ENCODE data around the gene DHRSX.
"Not testable (repeated sequence)": the region's sequence is repeated elsewhere in the genome, so short reads cannot be mapped to it uniquely, and the experiment has no call there.

The DHRSX gene

GRCh38 chrX:2425286-2426071, 75.3 kb downstream of the DHRSX start:
- TF ChIP-seq CTCF (IDR thresholded peaks at IDR 0.05; ENCODE audit: low read depth, low read length, missing control alignments): no peak
- peak; percentile 15 for DNase-seq (ENCODE audit: low read depth)
- in situ Hi-C loops (cut with HindIII; ENCODE audit: low sequenced_read_pairs): no loop called here
- H3K4me3 ChIP-seq (ENCODE audit: low read depth, low read length): no peak overlapping the region

- in situ Hi-C loops (cut with HindIII; ENCODE audit: low sequenced_read_pairs): no loop called here
- TF ChIP-seq CTCF (IDR thresholded peaks at IDR 0.05; ENCODE audit: low read depth, low read length, missing control alignments): no peak
Observed at GRCh38 chrX:2424317-2424716, 76.5 kb downstream of the DHRSX start.

GRCh38 chrX:2423899-2424298, 76.9 kb downstream of the DHRSX start:
- no peak for DNase-seq (ENCODE audit: low read depth)
- TF ChIP-seq CTCF (IDR thresholded peaks at IDR 0.05; ENCODE audit: low read depth, low read length, missing control alignments): no peak
- H3K4me3 ChIP-seq (ENCODE audit: low read depth, low read length): no peak overlapping the region
- in situ Hi-C loops (cut with HindIII; ENCODE audit: low sequenced_read_pairs): no loop called here

More at GRCh38 chrX:2424317-2424716, 76.5 kb downstream of the DHRSX start:
- DNase-seq (ENCODE audit: low read depth): no peak
- H3K4me3 ChIP-seq (ENCODE audit: low read depth, low read length): no peak overlapping the region

- DNase-seq (ENCODE audit: low read depth): no peak
- no peak for TF ChIP-seq CTCF (IDR thresholded peaks at IDR 0.05; ENCODE audit: low read depth, low read length, missing control alignments)
- no peak overlapping the region for H3K4me3 ChIP-seq (ENCODE audit: low read depth, low read length)
- in situ Hi-C loops (cut with HindIII; ENCODE audit: low sequenced_read_pairs): no loop called here
Observed at GRCh38 chrX:2423282-2423681, 77.5 kb downstream of the DHRSX start.

- DNase-seq (ENCODE audit: low read depth); H3K4me3 ChIP-seq (ENCODE audit: low read depth, low read length); in situ Hi-C loops (cut with HindIII; ENCODE audit: low sequenced_read_pairs): not testable (repeated sequence)
Observed at GRCh38 chrX:2419418-2419817, 81.4 kb downstream of the DHRSX start.

- DNase-seq (ENCODE audit: low read depth): no peak
- in situ Hi-C loops (cut with HindIII; ENCODE audit: low sequenced_read_pairs): no loop called here
- TF ChIP-seq CTCF (IDR thresholded peaks at IDR 0.05; ENCODE audit: low read depth, low read length, missing control alignments): no peak
- no peak overlapping the region for H3K4me3 ChIP-seq (ENCODE audit: low read depth, low read length)
Observed at GRCh38 chrX:2418000-2418399, 82.8 kb downstream of the DHRSX start.

GRCh38 chrX:2416851-2417604, 83.7 kb downstream of the DHRSX start:
- no peak for DNase-seq (ENCODE audit: low read depth)
- in situ Hi-C loops (cut with HindIII; ENCODE audit: low sequenced_read_pairs): no loop called here
- no peak overlapping the region for H3K4me3 ChIP-seq (ENCODE audit: low read depth, low read length)
- TF ChIP-seq CTCF (IDR thresholded peaks at IDR 0.05; ENCODE audit: low read depth, low read length, missing control alignments): no peak
